HCT116 (cell line): ENCODE results near the gene FOXP1. TPM values are rescaled to one million over a fixed set of nuclear protein-coding genes. Genes with fewer than 3 reads are reported as not detected.

Experiments used
- ATAC-seq: fragments of 200-7000 bp; cut with Tn5 transposase; 2 replicates; pipeline ENCODE4 v1.9.1; 2020; ENCODE audit warnings: mild to moderate bottlenecking, moderate library complexity
- BruUV-seq: library from RNA; stranded (reverse); fragments of 400-500 nt; replicated peaks from 2 replicates; lab custom pipeline; 2021; lab: Mats Ljungman, UMichigan
- CTCF ChIA-PET: fragments of 300-600 bp; sonication (Branson Sonifier 250); formaldehyde crosslinking; loops from one replicate; lab custom pipeline; 2021; ENCODE audit warnings: antibody characterized with exemption; lab: Charles Lee
- POLR2A ChIA-PET: fragments of 300-600, 350-600 bp; sonication (Branson Sonifier 250); formaldehyde crosslinking; loops from one replicate; lab custom pipeline; 2021; ENCODE audit warnings: antibody characterized with exemption; lab: Charles Lee
- RAD21 ChIA-PET, 2 experiments: fragments of 300-600 bp; sonication (Branson Sonifier 250); formaldehyde crosslinking; loops; one replicate each; lab custom pipeline; 2023; ENCODE audit warnings: low total read pairs in 2 of 2; ENCODE audit not compliant: uncharacterized antibody in 2 of 2, unreplicated experiment in 2 of 2, low non-redundant PET in 1 of 2; lab: Charles Lee
- DNase-seq: peaks from one replicate; pipeline ENCODE4 v3.0.0-alpha.2; 2010; ENCODE audit warnings: low read depth, low spot score
- H2AFZ ChIP-seq: fragments of 200-600 bp; shearing (Covaris generic), sonication (generic); 2 replicates; pipeline ENCODE4 v1.6.1; 2017; ENCODE audit warnings: low read depth, mixed run types, mixed read lengths, antibody characterized with exemption, low read length; ENCODE audit not compliant: poor library complexity, severe bottlenecking
- H3K27ac ChIP-seq: 2 replicates; pipeline ENCODE4 v1.5.1; 2012; ENCODE audit warnings: low read depth, low read length
- H3K27me3 ChIP-seq: fragments of 200-600 bp; sonication (generic); 2 replicates; pipeline ENCODE4 v1.6.1; 2016; ENCODE audit warnings: mixed run types, low read length, mixed read lengths; ENCODE audit not compliant: insufficient read depth
- H3K36me3 ChIP-seq, 2 experiments: fragments of 200-500 bp in 1 of 2; fragments of 200-600 bp in 1 of 2; sonication (Bioruptor generic) in 1 of 2; sonication (generic) in 1 of 2; 2 replicates each; pipeline versions ENCODE4 v1.5.1 to v1.6.1; 2014 to 2016; ENCODE audit warnings: low read length in 2 of 2, inconsistent platforms in 1 of 2, mixed read lengths in 1 of 2, mixed run types in 1 of 2; ENCODE audit not compliant: insufficient read depth in 2 of 2, control insufficient read depth in 1 of 2
- H3K4me1 ChIP-seq, 2 experiments: fragments of 200-600 bp in 1 of 2; sonication (generic) in 1 of 2; 2 replicates each; pipeline versions ENCODE4 v1.5.1 to v1.6.1; 2012 to 2017; ENCODE audit warnings: low read length in 2 of 2, inconsistent platforms in 1 of 2, mild to moderate bottlenecking in 1 of 2, mixed read lengths in 1 of 2, mixed run types in 1 of 2, moderate library complexity in 1 of 2; ENCODE audit not compliant: insufficient read depth in 2 of 2, control insufficient read depth in 1 of 2
- H3K4me2 ChIP-seq: fragments of 200-600 bp; sonication (generic); 2 replicates; pipeline ENCODE4 v1.6.1; 2017; ENCODE audit warnings: mixed run types, low read length, mixed read lengths
- H3K4me3 ChIP-seq, 2 experiments: fragments of 200-600 bp in 1 of 2; sonication (generic) in 1 of 2; replicated peaks in 1 of 2; 2 replicates each; pipeline ENCODE4 v1.5.1; 2011 to 2016; ENCODE audit warnings: low read length in 2 of 2, control low read depth in 1 of 2, low read depth in 1 of 2, mild to moderate bottlenecking in 1 of 2, mixed read lengths in 1 of 2, mixed run types in 1 of 2
- H3K79me2 ChIP-seq: fragments of 200-600 bp; sonication (generic); 2 replicates; pipeline ENCODE4 v1.6.1; 2017; ENCODE audit warnings: mild to moderate bottlenecking, mixed run types, low read length, moderate library complexity, mixed read lengths; ENCODE audit not compliant: insufficient read depth
- H3K9ac ChIP-seq: fragments of 200-600 bp; sonication (generic); 2 replicates; pipeline ENCODE4 v1.6.1; 2016; ENCODE audit warnings: low read length, mixed read lengths
- H3K9me2 ChIP-seq: fragments of 200-600 bp; sonication (generic), shearing (Covaris generic); 2 replicates; pipeline ENCODE4 v1.6.1; 2017; ENCODE audit warnings: mixed run types, mild to moderate bottlenecking, moderate library complexity; ENCODE audit not compliant: insufficient read depth
- H3K9me3 ChIP-seq, 2 experiments: fragments of 200-500 bp in 1 of 2; fragments of 200-600 bp in 1 of 2; sonication (Bioruptor generic) in 1 of 2; sonication (generic) in 1 of 2; 2 replicates each; pipeline ENCODE4 v1.6.1; 2014 to 2017; ENCODE audit warnings: low read length in 2 of 2, mixed read lengths in 2 of 2, inconsistent platforms in 1 of 2, low read depth in 1 of 2, mild to moderate bottlenecking in 1 of 2, mixed run types in 1 of 2, moderate library complexity in 1 of 2; ENCODE audit not compliant: control insufficient read depth in 1 of 2, insufficient read depth in 1 of 2
- H4K20me1 ChIP-seq: fragments of 200-600 bp; sonication (generic), shearing (Covaris generic); 2 replicates; pipeline ENCODE4 v1.6.1; 2017; ENCODE audit warnings: mixed run types, mild to moderate bottlenecking, moderate library complexity; ENCODE audit not compliant: insufficient read depth
- ATF3 ChIP-seq: IDR thresholded peaks from 2 replicates; pipeline ENCODE4 v1.6.1; 2012
- CBX3 ChIP-seq: IDR thresholded peaks from 2 replicates; pipeline ENCODE4 v1.6.1; 2012; ENCODE audit warnings: low read depth
- CEBPB ChIP-seq: IDR thresholded peaks from 2 replicates; pipeline ENCODE4 v1.6.1; 2012; ENCODE audit warnings: low read depth
- CTCF ChIP-seq, 3 experiments: fragments of 200-600 bp in 1 of 3; sonication (generic) in 1 of 3; IDR thresholded peaks in 2 of 3; conservative IDR thresholded peaks in 1 of 3; 2 replicates each; pipeline ENCODE4 v1.5.1; 2012 to 2017; ENCODE audit warnings: low read depth in 2 of 3, low read length in 2 of 3, antibody characterized with exemption in 1 of 3, borderline replicate concordance in 1 of 3, control low read depth in 1 of 3, mild to moderate bottlenecking in 1 of 3, mixed read lengths in 1 of 3, mixed run types in 1 of 3, moderate library complexity in 1 of 3; ENCODE audit not compliant: insufficient read depth in 1 of 3
- EGR1 ChIP-seq: IDR thresholded peaks from 2 replicates; pipeline ENCODE4 v1.6.1; 2012; ENCODE audit warnings: low read depth
- ELF1 ChIP-seq: IDR thresholded peaks from 2 replicates; pipeline ENCODE4 v1.6.1; 2012; ENCODE audit warnings: low read depth, borderline replicate concordance
- EZH2 ChIP-seq: fragments of 200-600 bp; sonication (generic); IDR thresholded peaks from 2 replicates; pipeline ENCODE4 v1.6.1; 2017; ENCODE audit warnings: antibody characterized with exemption, mixed run types
- EZH2phosphoT487 ChIP-seq: fragments of 200-600 bp; IDR thresholded peaks from 2 replicates; pipeline ENCODE4 v1.6.1; 2018; ENCODE audit warnings: antibody characterized with exemption, borderline replicate concordance
- FOSL1 ChIP-seq: IDR thresholded peaks from 2 replicates; pipeline ENCODE4 v1.6.1; 2012; ENCODE audit warnings: low read depth
- JUND ChIP-seq: IDR thresholded peaks from 2 replicates; pipeline ENCODE4 v1.6.1; 2012
- RAD21 ChIP-seq: IDR thresholded peaks from 2 replicates; pipeline ENCODE4 v1.6.1; 2012; ENCODE audit warnings: low read depth, mild to moderate bottlenecking
- SIN3A ChIP-seq: IDR thresholded peaks from 2 replicates; pipeline ENCODE4 v1.6.1; 2012; ENCODE audit warnings: low read depth
- SP1 ChIP-seq: IDR thresholded peaks from 2 replicates; pipeline ENCODE4 v1.6.1; 2012; ENCODE audit warnings: low read depth
- TCF7L2 ChIP-seq: IDR thresholded peaks from 2 replicates; pipeline ENCODE4 v1.7.0; 2011; ENCODE audit warnings: borderline replicate concordance, inconsistent platforms; ENCODE audit not compliant: insufficient read depth, insufficient read length; ENCODE audit errors: extremely low read depth
- YY1 ChIP-seq: IDR thresholded peaks from 2 replicates; pipeline ENCODE4 v1.6.1; 2011; ENCODE audit warnings: low read length, low read depth, moderate library complexity, mild to moderate bottlenecking; ENCODE audit not compliant: insufficient replicate concordance; ENCODE audit errors: extremely low read depth
- ZFX ChIP-seq: fragments of 450-650 bp; IDR thresholded peaks from 2 replicates; pipeline ENCODE4 v1.6.1; 2017
- ZNF274 ChIP-seq: fragments of 200-500 bp; sonication (Bioruptor generic); IDR thresholded peaks from 2 replicates; pipeline ENCODE4 v1.6.1; 2014; ENCODE audit warnings: mild to moderate bottlenecking, low read depth, low read length, inconsistent platforms
- intact Hi-C: fragments of 100-400 bp; cut with micrococcal nuclease; formaldehyde crosslinking; loops from 2 replicates; pipeline ENCODE4 v1.10.0; 2022
- total RNA-seq: library from RNA; stranded (reverse); gene quantifications from one replicate; pipeline ENCODE4 v1.2.1, GENCODE V29; 2021; ENCODE audit not compliant: unreplicated experiment
- TF ChIP-seq, protein P1 (sequence below): IDR thresholded peaks from 2 replicates; pipeline ENCODE4 v1.6.1; 2012; ENCODE audit warnings: low read depth
- TF ChIP-seq, protein P2 (sequence below): IDR thresholded peaks from 2 replicates; pipeline ENCODE4 v1.6.1; 2012

Gene FOXP1
- total RNA-seq, 1 experiment from 2014 or later, result 11.4 TPM

DNA sequence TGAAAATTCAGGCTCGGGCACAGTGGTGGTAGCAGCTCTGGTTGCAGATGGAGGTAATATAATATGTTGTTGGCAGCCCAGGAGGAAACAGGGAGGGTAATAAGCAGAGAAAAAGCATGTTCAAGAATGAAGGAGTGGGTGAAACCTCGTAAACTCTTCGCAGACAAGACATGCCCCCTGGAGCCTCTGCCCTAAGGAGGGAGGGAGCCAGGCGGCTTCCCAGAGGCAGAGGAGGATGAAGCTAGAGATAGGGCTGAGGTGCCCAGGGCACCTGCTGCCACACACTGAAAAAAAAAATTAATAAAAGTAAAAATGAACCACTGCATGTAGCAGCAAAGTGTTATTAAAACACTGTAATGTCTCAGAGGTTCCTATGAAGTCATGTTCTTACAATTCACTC, 137.3 kb downstream of the FOXP1 start:
- Histone ChIP-seq H4K20me1 (no peaks in the 10 kb centered on the region), H3K4me1 (no peaks in the 10 kb centered on the region), H3K4me3 (no peak overlapping the region), H3K27me3 (no peaks in the 10 kb centered on the region), H3K9me2 (no peaks in the 10 kb centered on the region), H3K27ac (no peak overlapping the region), H3K36me3 (no peaks in the 10 kb centered on the region), H2AFZ (no peak overlapping the region), H3K9ac (no peak overlapping the region), H3K79me2 (no peaks in the 10 kb centered on the region), H3K4me2 (no peak overlapping the region), H3K9me3 (no peaks in the 10 kb centered on the region)
- CTCF ChIA-PET, result no interaction called here
- BruUV-seq, result no TSS peak
- DNase-seq, result no peak
- RAD21 ChIA-PET, result no interaction called here
- TF ChIP-seq ZNF274 (no peak), CBX3 (no peak), JUND (no peak), CEBPB (no peak), ATF3 (no peak), EZH2phosphoT487 (no peak), YY1 (no peak), ELF1 (no peak), ZFX (no peak), EGR1 (no peak), FOSL1 (no peak), RAD21 (no peak), CTCF (IDR thresholded peaks at IDR 0.05 in 2 of 3, conservative IDR thresholded peaks at IDR 0.05 in 1 of 3; ENCODE audit: borderline replicate concordance in 1 of 3, insufficient read depth in 1 of 3, low read depth in 2 of 3, low read length in 2 of 3) (no peak), SP1 (no peak), EZH2 (no peak), SIN3A (no peak), TCF7L2 (no peak)
- TF ChIP-seq, protein P1, sequence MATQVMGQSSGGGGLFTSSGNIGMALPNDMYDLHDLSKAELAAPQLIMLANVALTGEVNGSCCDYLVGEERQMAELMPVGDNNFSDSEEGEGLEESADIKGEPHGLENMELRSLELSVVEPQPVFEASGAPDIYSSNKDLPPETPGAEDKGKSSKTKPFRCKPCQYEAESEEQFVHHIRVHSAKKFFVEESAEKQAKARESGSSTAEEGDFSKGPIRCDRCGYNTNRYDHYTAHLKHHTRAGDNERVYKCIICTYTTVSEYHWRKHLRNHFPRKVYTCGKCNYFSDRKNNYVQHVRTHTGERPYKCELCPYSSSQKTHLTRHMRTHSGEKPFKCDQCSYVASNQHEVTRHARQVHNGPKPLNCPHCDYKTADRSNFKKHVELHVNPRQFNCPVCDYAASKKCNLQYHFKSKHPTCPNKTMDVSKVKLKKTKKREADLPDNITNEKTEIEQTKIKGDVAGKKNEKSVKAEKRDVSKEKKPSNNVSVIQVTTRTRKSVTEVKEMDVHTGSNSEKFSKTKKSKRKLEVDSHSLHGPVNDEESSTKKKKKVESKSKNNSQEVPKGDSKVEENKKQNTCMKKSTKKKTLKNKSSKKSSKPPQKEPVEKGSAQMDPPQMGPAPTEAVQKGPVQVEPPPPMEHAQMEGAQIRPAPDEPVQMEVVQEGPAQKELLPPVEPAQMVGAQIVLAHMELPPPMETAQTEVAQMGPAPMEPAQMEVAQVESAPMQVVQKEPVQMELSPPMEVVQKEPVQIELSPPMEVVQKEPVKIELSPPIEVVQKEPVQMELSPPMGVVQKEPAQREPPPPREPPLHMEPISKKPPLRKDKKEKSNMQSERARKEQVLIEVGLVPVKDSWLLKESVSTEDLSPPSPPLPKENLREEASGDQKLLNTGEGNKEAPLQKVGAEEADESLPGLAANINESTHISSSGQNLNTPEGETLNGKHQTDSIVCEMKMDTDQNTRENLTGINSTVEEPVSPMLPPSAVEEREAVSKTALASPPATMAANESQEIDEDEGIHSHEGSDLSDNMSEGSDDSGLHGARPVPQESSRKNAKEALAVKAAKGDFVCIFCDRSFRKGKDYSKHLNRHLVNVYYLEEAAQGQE, result no peak
- TF ChIP-seq, protein P2, sequence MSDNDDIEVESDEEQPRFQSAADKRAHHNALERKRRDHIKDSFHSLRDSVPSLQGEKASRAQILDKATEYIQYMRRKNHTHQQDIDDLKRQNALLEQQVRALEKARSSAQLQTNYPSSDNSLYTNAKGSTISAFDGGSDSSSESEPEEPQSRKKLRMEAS, result no peak
- POLR2A ChIA-PET, result no interaction called here
- intact Hi-C loops, result no loop called here
- ATAC-seq, result no peak
